HCT116 (cell line): ENCODE measurements around the gene PTPN1. TPM values are rescaled to one million over a fixed set of nuclear protein-coding genes. Genes with fewer than 3 reads are reported as not detected.

Experiments used
- ATAC-seq: fragments of 200-7000 bp; cut with Tn5 transposase; 2 replicates; pipeline ENCODE4 v1.9.1; 2020; ENCODE audit warnings: mild to moderate bottlenecking, moderate library complexity
- BruUV-seq: library from RNA; stranded (reverse); fragments of 400-500 nt; replicated peaks from 2 replicates; lab custom pipeline; 2021; lab: Mats Ljungman, UMichigan
- CTCF ChIA-PET: fragments of 300-600 bp; sonication (Branson Sonifier 250); formaldehyde crosslinking; loops from one replicate; lab custom pipeline; 2021; ENCODE audit warnings: antibody characterized with exemption; lab: Charles Lee
- POLR2A ChIA-PET: fragments of 300-600, 350-600 bp; sonication (Branson Sonifier 250); formaldehyde crosslinking; loops from one replicate; lab custom pipeline; 2021; ENCODE audit warnings: antibody characterized with exemption; lab: Charles Lee
- RAD21 ChIA-PET, 2 experiments: fragments of 300-600 bp; sonication (Branson Sonifier 250); formaldehyde crosslinking; loops; one replicate each; lab custom pipeline; 2023; ENCODE audit warnings: low total read pairs in 2 of 2; ENCODE audit not compliant: uncharacterized antibody in 2 of 2, unreplicated experiment in 2 of 2, low non-redundant PET in 1 of 2; lab: Charles Lee
- DNase-seq: peaks from one replicate; pipeline ENCODE4 v3.0.0-alpha.2; 2010; ENCODE audit warnings: low read depth, low spot score
- H2AFZ ChIP-seq: fragments of 200-600 bp; shearing (Covaris generic), sonication (generic); 2 replicates; pipeline ENCODE4 v1.6.1; 2017; ENCODE audit warnings: low read depth, mixed run types, mixed read lengths, antibody characterized with exemption, low read length; ENCODE audit not compliant: poor library complexity, severe bottlenecking
- H3K27ac ChIP-seq: 2 replicates; pipeline ENCODE4 v1.5.1; 2012; ENCODE audit warnings: low read depth, low read length
- H3K27me3 ChIP-seq: fragments of 200-600 bp; sonication (generic); 2 replicates; pipeline ENCODE4 v1.6.1; 2016; ENCODE audit warnings: mixed run types, low read length, mixed read lengths; ENCODE audit not compliant: insufficient read depth
- H3K36me3 ChIP-seq, 2 experiments: fragments of 200-500 bp in 1 of 2; fragments of 200-600 bp in 1 of 2; sonication (Bioruptor generic) in 1 of 2; sonication (generic) in 1 of 2; 2 replicates each; pipeline versions ENCODE4 v1.5.1 to v1.6.1; 2014 to 2016; ENCODE audit warnings: low read length in 2 of 2, inconsistent platforms in 1 of 2, mixed read lengths in 1 of 2, mixed run types in 1 of 2; ENCODE audit not compliant: insufficient read depth in 2 of 2, control insufficient read depth in 1 of 2
- H3K4me1 ChIP-seq, 2 experiments: fragments of 200-600 bp in 1 of 2; sonication (generic) in 1 of 2; 2 replicates each; pipeline versions ENCODE4 v1.5.1 to v1.6.1; 2012 to 2017; ENCODE audit warnings: low read length in 2 of 2, inconsistent platforms in 1 of 2, mild to moderate bottlenecking in 1 of 2, mixed read lengths in 1 of 2, mixed run types in 1 of 2, moderate library complexity in 1 of 2; ENCODE audit not compliant: insufficient read depth in 2 of 2, control insufficient read depth in 1 of 2
- H3K4me2 ChIP-seq: fragments of 200-600 bp; sonication (generic); 2 replicates; pipeline ENCODE4 v1.6.1; 2017; ENCODE audit warnings: mixed run types, low read length, mixed read lengths
- H3K4me3 ChIP-seq, 2 experiments: fragments of 200-600 bp in 1 of 2; sonication (generic) in 1 of 2; replicated peaks in 1 of 2; 2 replicates each; pipeline ENCODE4 v1.5.1; 2011 to 2016; ENCODE audit warnings: low read length in 2 of 2, control low read depth in 1 of 2, low read depth in 1 of 2, mild to moderate bottlenecking in 1 of 2, mixed read lengths in 1 of 2, mixed run types in 1 of 2
- H3K79me2 ChIP-seq: fragments of 200-600 bp; sonication (generic); 2 replicates; pipeline ENCODE4 v1.6.1; 2017; ENCODE audit warnings: mild to moderate bottlenecking, mixed run types, low read length, moderate library complexity, mixed read lengths; ENCODE audit not compliant: insufficient read depth
- H3K9ac ChIP-seq: fragments of 200-600 bp; sonication (generic); 2 replicates; pipeline ENCODE4 v1.6.1; 2016; ENCODE audit warnings: low read length, mixed read lengths
- H3K9me2 ChIP-seq: fragments of 200-600 bp; sonication (generic), shearing (Covaris generic); 2 replicates; pipeline ENCODE4 v1.6.1; 2017; ENCODE audit warnings: mixed run types, mild to moderate bottlenecking, moderate library complexity; ENCODE audit not compliant: insufficient read depth
- H3K9me3 ChIP-seq, 2 experiments: fragments of 200-500 bp in 1 of 2; fragments of 200-600 bp in 1 of 2; sonication (Bioruptor generic) in 1 of 2; sonication (generic) in 1 of 2; 2 replicates each; pipeline ENCODE4 v1.6.1; 2014 to 2017; ENCODE audit warnings: low read length in 2 of 2, mixed read lengths in 2 of 2, inconsistent platforms in 1 of 2, low read depth in 1 of 2, mild to moderate bottlenecking in 1 of 2, mixed run types in 1 of 2, moderate library complexity in 1 of 2; ENCODE audit not compliant: control insufficient read depth in 1 of 2, insufficient read depth in 1 of 2
- H4K20me1 ChIP-seq: fragments of 200-600 bp; sonication (generic), shearing (Covaris generic); 2 replicates; pipeline ENCODE4 v1.6.1; 2017; ENCODE audit warnings: mixed run types, mild to moderate bottlenecking, moderate library complexity; ENCODE audit not compliant: insufficient read depth
- CEBPB ChIP-seq: IDR thresholded peaks from 2 replicates; pipeline ENCODE4 v1.6.1; 2012; ENCODE audit warnings: low read depth
- CTCF ChIP-seq, 3 experiments: fragments of 200-600 bp in 1 of 3; sonication (generic) in 1 of 3; IDR thresholded peaks in 2 of 3; conservative IDR thresholded peaks in 1 of 3; 2 replicates each; pipeline ENCODE4 v1.5.1; 2012 to 2017; ENCODE audit warnings: low read depth in 2 of 3, low read length in 2 of 3, antibody characterized with exemption in 1 of 3, borderline replicate concordance in 1 of 3, control low read depth in 1 of 3, mild to moderate bottlenecking in 1 of 3, mixed read lengths in 1 of 3, mixed run types in 1 of 3, moderate library complexity in 1 of 3; ENCODE audit not compliant: insufficient read depth in 1 of 3
- ELF1 ChIP-seq: IDR thresholded peaks from 2 replicates; pipeline ENCODE4 v1.6.1; 2012; ENCODE audit warnings: low read depth, borderline replicate concordance
- EZH2phosphoT487 ChIP-seq: fragments of 200-600 bp; IDR thresholded peaks from 2 replicates; pipeline ENCODE4 v1.6.1; 2018; ENCODE audit warnings: antibody characterized with exemption, borderline replicate concordance
- FOSL1 ChIP-seq: IDR thresholded peaks from 2 replicates; pipeline ENCODE4 v1.6.1; 2012; ENCODE audit warnings: low read depth
- MAX ChIP-seq: IDR thresholded peaks from 2 replicates; pipeline ENCODE4 v1.6.1; 2012
- SIN3A ChIP-seq: IDR thresholded peaks from 2 replicates; pipeline ENCODE4 v1.6.1; 2012; ENCODE audit warnings: low read depth
- SRF ChIP-seq: IDR thresholded peaks from 2 replicates; pipeline ENCODE4 v1.6.1; 2012; ENCODE audit warnings: low read depth
- intact Hi-C: fragments of 100-400 bp; cut with micrococcal nuclease; formaldehyde crosslinking; loops from 2 replicates; pipeline ENCODE4 v1.10.0; 2022
- total RNA-seq: library from RNA; stranded (reverse); gene quantifications from one replicate; pipeline ENCODE4 v1.2.1, GENCODE V29; 2021; ENCODE audit not compliant: unreplicated experiment
- TF ChIP-seq, protein P1 (sequence below): IDR thresholded peaks from 2 replicates; pipeline ENCODE4 v1.6.1; 2012; ENCODE audit warnings: low read depth

Gene PTPN1
- total RNA-seq, 1 experiment from 2014 or later, result 47.5 TPM

GRCh38 chr20:50491168-50491567 is 19.0 kb upstream of the PTPN1 start:
- Histone ChIP-seq H3K4me1 (peaks cover 19 to 50% of the 10 kb centered on the region in 2 experiments), H3K4me3 (no peak overlapping the region), H3K9ac (no peak overlapping the region), H3K27ac (peak overlapping the region; percentile 3; the same call in 1 of the 2 replicates), H3K36me3 (no peaks in the 10 kb centered on the region), H2AFZ (no peak overlapping the region), H3K27me3 (no peaks in the 10 kb centered on the region), H3K9me3 (no peaks in the 10 kb centered on the region), H3K9me2 (no peaks in the 10 kb centered on the region)
- no peak for DNase-seq
- ATAC-seq, result no peak
- POLR2A ChIA-PET, result interaction anchor here (1.3 kb wide), 1 partner anchor 19 kb away, joined by 4 read pairs; the partner anchor contains the start of gene PTPN1
- BruUV-seq, result no TSS peak
- TF ChIP-seq, protein P1, sequence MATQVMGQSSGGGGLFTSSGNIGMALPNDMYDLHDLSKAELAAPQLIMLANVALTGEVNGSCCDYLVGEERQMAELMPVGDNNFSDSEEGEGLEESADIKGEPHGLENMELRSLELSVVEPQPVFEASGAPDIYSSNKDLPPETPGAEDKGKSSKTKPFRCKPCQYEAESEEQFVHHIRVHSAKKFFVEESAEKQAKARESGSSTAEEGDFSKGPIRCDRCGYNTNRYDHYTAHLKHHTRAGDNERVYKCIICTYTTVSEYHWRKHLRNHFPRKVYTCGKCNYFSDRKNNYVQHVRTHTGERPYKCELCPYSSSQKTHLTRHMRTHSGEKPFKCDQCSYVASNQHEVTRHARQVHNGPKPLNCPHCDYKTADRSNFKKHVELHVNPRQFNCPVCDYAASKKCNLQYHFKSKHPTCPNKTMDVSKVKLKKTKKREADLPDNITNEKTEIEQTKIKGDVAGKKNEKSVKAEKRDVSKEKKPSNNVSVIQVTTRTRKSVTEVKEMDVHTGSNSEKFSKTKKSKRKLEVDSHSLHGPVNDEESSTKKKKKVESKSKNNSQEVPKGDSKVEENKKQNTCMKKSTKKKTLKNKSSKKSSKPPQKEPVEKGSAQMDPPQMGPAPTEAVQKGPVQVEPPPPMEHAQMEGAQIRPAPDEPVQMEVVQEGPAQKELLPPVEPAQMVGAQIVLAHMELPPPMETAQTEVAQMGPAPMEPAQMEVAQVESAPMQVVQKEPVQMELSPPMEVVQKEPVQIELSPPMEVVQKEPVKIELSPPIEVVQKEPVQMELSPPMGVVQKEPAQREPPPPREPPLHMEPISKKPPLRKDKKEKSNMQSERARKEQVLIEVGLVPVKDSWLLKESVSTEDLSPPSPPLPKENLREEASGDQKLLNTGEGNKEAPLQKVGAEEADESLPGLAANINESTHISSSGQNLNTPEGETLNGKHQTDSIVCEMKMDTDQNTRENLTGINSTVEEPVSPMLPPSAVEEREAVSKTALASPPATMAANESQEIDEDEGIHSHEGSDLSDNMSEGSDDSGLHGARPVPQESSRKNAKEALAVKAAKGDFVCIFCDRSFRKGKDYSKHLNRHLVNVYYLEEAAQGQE, result no peak
- TF ChIP-seq FOSL1 (no peak), MAX (no peak), CEBPB (no peak), SIN3A (no peak), SRF (no peak), EZH2phosphoT487 (no peak), ELF1 (no peak), CTCF (IDR thresholded peaks at IDR 0.05 in 2 of 3, conservative IDR thresholded peaks at IDR 0.05 in 1 of 3; ENCODE audit: borderline replicate concordance in 1 of 3, insufficient read depth in 1 of 3, low read depth in 2 of 3, low read length in 2 of 3) (no peak)
- TF ChIP-seq, all 23 proteins: peak for 0
- intact Hi-C loops, result no loop called here
- ChIA-PET CTCF (no interaction called here), RAD21 (no interaction called here)
- Histone ChIP-seq H3K4me2 (0 out of 2 replicates have a peak overlapping the region, but pooled peaks have one; percentile 1), H4K20me1 (no peaks in the 10 kb centered on the region), H3K79me2 (no peaks in the 10 kb centered on the region)
